IMR-90 (cell line): ENCODE results near the gene WNT2B. TPM values are rescaled to one million over a fixed set of nuclear protein-coding genes. Genes with fewer than 3 reads are reported as not detected.
A peak's percentile ranks its signal among the peaks of the same experiment; 100 is the strongest.

ENCODE experiments used
- ATAC-seq: fragments of 200-7000 bp; cut with Tn5 transposase; 2 replicates; pipeline ENCODE4 v1.9.1; 2020; ENCODE audit warnings: low read depth, mild to moderate bottlenecking, moderate library complexity
- BruUV-seq: library from RNA; stranded (reverse); fragments of 400-500 nt; replicated peaks from 2 replicates; lab custom pipeline; 2021; lab: Mats Ljungman, UMichigan
- CTCF ChIA-PET: fragments of 300-600 bp; formaldehyde crosslinking; extraction: SDS; loops from one replicate; lab custom pipeline; 2021; ENCODE audit warnings: antibody characterized with exemption; lab: Yijun Ruan, JAX
- POLR2A ChIA-PET: fragments of 300-600 bp; sonication (Branson Sonifier 250); formaldehyde crosslinking; loops from one replicate; lab custom pipeline; 2022; ENCODE audit warnings: antibody characterized with exemption; ENCODE audit not compliant: unreplicated experiment; lab: Charles Lee
- DNase-seq: peaks from one replicate; pipeline ENCODE4 v3.0.0; 2013
- H2AFZ ChIP-seq: replicated peaks from 2 replicates; pipeline ENCODE3; 2013; ENCODE audit warnings: low read length, mild to moderate bottlenecking; ENCODE audit not compliant: poor library complexity
- H2AK5ac ChIP-seq: 2 replicates; pipeline ENCODE4 v1.6.1; 2013; ENCODE audit warnings: low read depth, low read length, inconsistent platforms
- H2AK9ac ChIP-seq: replicated peaks from 2 replicates; pipeline ENCODE3; 2013; ENCODE audit warnings: mild to moderate bottlenecking, low read depth, low read length, moderate library complexity; ENCODE audit not compliant: poor library complexity
- H2BK120ac ChIP-seq: 2 replicates; pipeline ENCODE4 v1.6.1; 2013; ENCODE audit warnings: low read depth, low read length, inconsistent platforms
- H2BK15ac ChIP-seq: 3 replicates; pipeline ENCODE4 v1.6.1; 2013; ENCODE audit warnings: low read depth, low read length, inconsistent platforms
- H2BK20ac ChIP-seq: 2 replicates; pipeline ENCODE4 v1.6.1; 2013; ENCODE audit warnings: low read depth, mild to moderate bottlenecking, inconsistent platforms, low read length, moderate library complexity
- H2BK5ac ChIP-seq: 2 replicates; pipeline ENCODE4 v1.6.1; 2013; ENCODE audit warnings: mild to moderate bottlenecking, low read depth, low read length, inconsistent platforms; ENCODE audit not compliant: poor library complexity, severe bottlenecking
- H3K14ac ChIP-seq: replicated peaks from 2 replicates; pipeline ENCODE4 v1.6.1; 2013; ENCODE audit warnings: low read depth, low read length, inconsistent platforms
- H3K18ac ChIP-seq: 2 replicates; pipeline ENCODE4 v1.6.1; 2013; ENCODE audit warnings: low read depth, low read length, control low read depth
- H3K23ac ChIP-seq: 2 replicates; pipeline ENCODE4 v1.6.1; 2013; ENCODE audit warnings: low read depth, low read length, inconsistent platforms
- H3K27ac ChIP-seq: 2 replicates; pipeline ENCODE4 v1.5.1; 2013; ENCODE audit warnings: mild to moderate bottlenecking, control low read depth, low read length; ENCODE audit not compliant: insufficient read depth
- H3K27me3 ChIP-seq: 2 replicates; pipeline ENCODE4 v1.6.1; 2013; ENCODE audit warnings: low read length; ENCODE audit not compliant: control insufficient read depth, insufficient read depth
- H3K36me3 ChIP-seq: 2 replicates; pipeline ENCODE4 v1.6.1; 2013; ENCODE audit warnings: low read length, mixed read lengths; ENCODE audit not compliant: control insufficient read depth, insufficient read depth
- H3K4ac ChIP-seq: 2 replicates; pipeline ENCODE4 v1.6.1; 2013; ENCODE audit warnings: low read depth, low read length, inconsistent platforms
- H3K4me1 ChIP-seq: 2 replicates; pipeline ENCODE4 v1.6.1; 2013; ENCODE audit warnings: low read length, mixed read lengths; ENCODE audit not compliant: control insufficient read depth, insufficient read depth
- H3K4me2 ChIP-seq: 2 replicates; pipeline ENCODE4 v1.6.1; 2013; ENCODE audit warnings: low read depth, mild to moderate bottlenecking, control low read depth, low read length, moderate library complexity
- H3K4me3 ChIP-seq: 2 replicates; pipeline ENCODE4 v1.5.1; 2013; ENCODE audit warnings: low read depth, mild to moderate bottlenecking, control low read depth, low read length, moderate library complexity; ENCODE audit not compliant: insufficient read depth
- H3K56ac ChIP-seq: 2 replicates; pipeline ENCODE4 v1.6.1; 2013; ENCODE audit warnings: low read length, inconsistent platforms; ENCODE audit not compliant: insufficient read depth; ENCODE audit errors: extremely low read depth
- H3K79me1 ChIP-seq, 2 experiments: 2 replicates each; pipeline ENCODE4 v1.6.1; 2013; ENCODE audit warnings: low read length in 2 of 2, inconsistent platforms in 1 of 2, low read depth in 1 of 2
- H3K9ac ChIP-seq: 2 replicates; pipeline ENCODE4 v1.6.1; 2013; ENCODE audit warnings: low read depth, low read length, control low read depth
- H3K9me1 ChIP-seq: 2 replicates; pipeline ENCODE4 v1.6.1; 2013; ENCODE audit warnings: low read length, inconsistent platforms; ENCODE audit not compliant: insufficient read depth
- H3K9me3 ChIP-seq: 2 replicates; pipeline ENCODE4 v1.6.1; 2013; ENCODE audit warnings: low read length; ENCODE audit not compliant: control insufficient read depth, insufficient read depth
- H4K20me1 ChIP-seq: 2 replicates; pipeline ENCODE4 v1.6.1; 2013; ENCODE audit warnings: low read length, inconsistent platforms; ENCODE audit not compliant: insufficient read depth
- H4K5ac ChIP-seq: 2 replicates; pipeline ENCODE4 v1.6.1; 2013; ENCODE audit warnings: mild to moderate bottlenecking, low read depth, low read length, control low read depth
- H4K8ac ChIP-seq, 2 experiments: 2 replicates each; pipeline ENCODE4 v1.6.1; 2013; ENCODE audit warnings: low read depth in 2 of 2, low read length in 2 of 2, control low read depth in 1 of 2, inconsistent platforms in 1 of 2
- H4K91ac ChIP-seq: 2 replicates; pipeline ENCODE4 v1.6.1; 2013; ENCODE audit warnings: low read depth, low read length, inconsistent platforms; ENCODE audit not compliant: insufficient read depth
- BHLHE40 ChIP-seq: fragments of 150-350 bp; IDR thresholded peaks from 2 replicates; pipeline ENCODE4 v1.6.1; 2016; ENCODE audit warnings: mild to moderate bottlenecking, low read depth, low read length
- CEBPB ChIP-seq: IDR thresholded peaks from 2 replicates; pipeline ENCODE4 v1.6.1; 2012; ENCODE audit warnings: low read depth, low read length, improper control_type of control experiment
- CHD1 ChIP-seq: IDR thresholded peaks from 2 replicates; pipeline ENCODE4 v1.6.1; 2012; ENCODE audit warnings: low read depth, low read length, improper control_type of control experiment
- FOS ChIP-seq: fragments of 150-350 bp; IDR thresholded peaks from 2 replicates; pipeline ENCODE4 v1.6.1; 2016; ENCODE audit warnings: low read depth, low read length
- MAFK ChIP-seq: IDR thresholded peaks from 2 replicates; pipeline ENCODE4 v1.6.1; 2012; ENCODE audit warnings: low read depth, low read length, improper control_type of control experiment
- MAZ ChIP-seq: IDR thresholded peaks from 2 replicates; pipeline ENCODE4 v1.6.1; 2012; ENCODE audit warnings: low read depth, mild to moderate bottlenecking, low read length, improper control_type of control experiment, moderate library complexity, borderline replicate concordance
- MXI1 ChIP-seq: IDR thresholded peaks from 2 replicates; pipeline ENCODE4 v1.6.1; 2012; ENCODE audit warnings: low read depth, mild to moderate bottlenecking, low read length, moderate library complexity, borderline replicate concordance
- NFE2L2 ChIP-seq: fragments of 150-350 bp; IDR thresholded peaks from 2 replicates; pipeline ENCODE4 v1.6.1; 2016; ENCODE audit warnings: low read depth, mild to moderate bottlenecking, low read length
- POLR2A ChIP-seq: IDR thresholded peaks from 2 replicates; pipeline ENCODE4 v1.6.1; 2012; ENCODE audit warnings: mild to moderate bottlenecking, low read depth, low read length
- RAD21 ChIP-seq: IDR thresholded peaks from 2 replicates; pipeline ENCODE4 v1.6.1; 2012; ENCODE audit warnings: low read length, improper control_type of control experiment
- RCOR1 ChIP-seq: IDR thresholded peaks from 2 replicates; pipeline ENCODE4 v1.6.1; 2012; ENCODE audit warnings: mild to moderate bottlenecking, low read length, improper control_type of control experiment; ENCODE audit not compliant: insufficient replicate concordance
- RFX5 ChIP-seq: IDR thresholded peaks from 2 replicates; pipeline ENCODE4 v1.8.0; 2012; ENCODE audit warnings: low read depth, mild to moderate bottlenecking, low read length, moderate library complexity
- SMC3 ChIP-seq: fragments of 150-350 bp; IDR thresholded peaks from 2 replicates; pipeline ENCODE4 v1.6.1; 2016; ENCODE audit warnings: low read depth, mild to moderate bottlenecking, antibody characterized with exemption, low read length, moderate library complexity
- USF2 ChIP-seq: fragments of 150-350 bp; IDR thresholded peaks from 2 replicates; pipeline ENCODE4 v1.6.1; 2017; ENCODE audit warnings: mild to moderate bottlenecking, antibody characterized with exemption, low read length, low read depth
- WGBS, 2 experiments: methylation state at CpG; one replicate each; pipeline versions ENCODE4 v1.1.5 to v1.1.7; 2013; ENCODE audit warnings: missing lambda C conversion rate in 2 of 2; ENCODE audit not compliant: insufficient read length in 1 of 2; ENCODE audit errors: extremely low coverage in 2 of 2; 5-methylcytosine and 5-hydroxymethylcytosine counted together
- dilution Hi-C: fragments of 300-500 bp; cut with HindIII; formaldehyde crosslinking; loops from one replicate; pipeline ENCODE4 v1.14.3; 2018; ENCODE audit warnings: low sequenced_read_pairs; ENCODE audit not compliant: unreplicated experiment
- in situ Hi-C: fragments of 300-500 bp; cut with MboI; formaldehyde crosslinking; loops from 3 replicates; pipeline ENCODE4 v1.14.3; 2019; ENCODE audit warnings: low sequenced_read_pairs, inconsistent platforms, mixed read lengths
- intact Hi-C: fragments of 100-400 bp; cut with micrococcal nuclease; formaldehyde crosslinking; loops from 2 replicates; pipeline ENCODE4 v1.10.0; 2022
- polyA plus RNA-seq, 3 experiments: library from polyadenylated mRNA; depleted of rRNA; stranded (reverse); fragments of >200 nt; gene quantifications; 2 replicates each; pipeline ENCODE4 v1.2.3, GENCODE V29; 2012; ENCODE audit warnings: low replicate concordance in 1 of 3
- total RNA-seq: library from RNA; depleted of rRNA; stranded (reverse); fragments of >200 nt; gene quantifications from 2 replicates; pipeline ENCODE4 v1.2.3, GENCODE V29; 2012
- TF ChIP-seq, protein P1 (sequence below): fragments of 150-350 bp; IDR thresholded peaks from 2 replicates; pipeline ENCODE4 v1.6.1; 2016; ENCODE audit warnings: low read depth, mild to moderate bottlenecking, low read length, moderate library complexity, borderline replicate concordance
- TF ChIP-seq, protein P2 (sequence below): conservative IDR thresholded peaks from 2 replicates; pipeline ENCODE4 v1.5.1; 2012; ENCODE audit warnings: mild to moderate bottlenecking, low read depth, low read length, improper control_type of control experiment

Gene WNT2B
- total and polyA plus RNA-seq, 2 of the 4 experiments (the other 2 are of a cell fraction) = 0.50 to 0.54 TPM

DNA sequence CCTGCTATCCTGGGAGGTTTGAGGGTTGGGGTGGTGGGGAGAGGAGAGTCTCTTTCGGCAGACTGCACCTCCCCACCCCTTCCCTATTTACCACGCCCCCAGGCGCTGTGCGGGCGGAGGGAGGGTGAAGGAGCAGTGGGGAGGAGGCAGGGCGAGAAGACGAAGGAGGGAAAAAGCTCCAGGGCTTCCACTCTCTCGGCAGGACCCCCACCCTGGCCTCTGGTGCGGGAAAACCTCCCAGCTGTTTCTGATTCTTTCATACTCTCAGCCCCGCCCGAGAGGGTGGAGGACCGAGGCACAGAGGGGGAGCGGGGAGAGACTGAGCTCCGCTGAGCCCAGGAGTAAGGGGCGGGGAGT is 866 bp upstream of the WNT2B start:
- H2AFZ ChIP-seq = peak overlapping the region; percentile 86
- DNase-seq (no peak), ATAC-seq (no peak; the same call in 1 of the 2 replicates)
- no peaks in the 10 kb centered on the region for H3K79me1 ChIP-seq
- H3K4me3 ChIP-seq = peak overlapping the region; percentile 24
- WGBS, 2 experiments = 0% methylated on average over 3 of the region's 15 CpGs; no CpG with 5 or more reads in 1 of the 2 experiments
- no peak overlapping the region for H2BK120ac ChIP-seq
- ChIA-PET CTCF (no interaction called here), POLR2A (no interaction called here)
- H4K8ac ChIP-seq = no peak overlapping the region
- 0 out of 2 replicates have a peak overlapping the region, but pooled peaks have one; percentile 47 for H3K23ac ChIP-seq
- H2AK5ac ChIP-seq = no peak overlapping the region
- H3K18ac ChIP-seq = no peak overlapping the region; the same call in 1 of the 2 replicates
- H4K5ac ChIP-seq = no peak overlapping the region
- H2BK15ac ChIP-seq = no peak overlapping the region
- intact Hi-C loops (no loop called here), dilution Hi-C loops (no loop called here), in situ Hi-C loops (loop anchor here (10.0 kb wide), 1 partner anchor 197 kb away; the partner anchor contains the start of gene RHOC)
- BruUV-seq = no TSS peak
- H4K91ac ChIP-seq = no peak overlapping the region
- peaks cover 53% of the 10 kb centered on the region for H3K27me3 ChIP-seq
- no peaks in the 10 kb centered on the region for H3K36me3 ChIP-seq
- no peak overlapping the region for H3K56ac ChIP-seq
- TF ChIP-seq, protein P1, sequence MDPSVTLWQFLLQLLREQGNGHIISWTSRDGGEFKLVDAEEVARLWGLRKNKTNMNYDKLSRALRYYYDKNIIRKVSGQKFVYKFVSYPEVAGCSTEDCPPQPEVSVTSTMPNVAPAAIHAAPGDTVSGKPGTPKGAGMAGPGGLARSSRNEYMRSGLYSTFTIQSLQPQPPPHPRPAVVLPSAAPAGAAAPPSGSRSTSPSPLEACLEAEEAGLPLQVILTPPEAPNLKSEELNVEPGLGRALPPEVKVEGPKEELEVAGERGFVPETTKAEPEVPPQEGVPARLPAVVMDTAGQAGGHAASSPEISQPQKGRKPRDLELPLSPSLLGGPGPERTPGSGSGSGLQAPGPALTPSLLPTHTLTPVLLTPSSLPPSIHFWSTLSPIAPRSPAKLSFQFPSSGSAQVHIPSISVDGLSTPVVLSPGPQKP = no peak
- no peak for TF ChIP-seq MAZ
- no peak for TF ChIP-seq NFE2L2
- no peak for TF ChIP-seq CHD1
- no peak for TF ChIP-seq RAD21
- TF ChIP-seq, protein P2, sequence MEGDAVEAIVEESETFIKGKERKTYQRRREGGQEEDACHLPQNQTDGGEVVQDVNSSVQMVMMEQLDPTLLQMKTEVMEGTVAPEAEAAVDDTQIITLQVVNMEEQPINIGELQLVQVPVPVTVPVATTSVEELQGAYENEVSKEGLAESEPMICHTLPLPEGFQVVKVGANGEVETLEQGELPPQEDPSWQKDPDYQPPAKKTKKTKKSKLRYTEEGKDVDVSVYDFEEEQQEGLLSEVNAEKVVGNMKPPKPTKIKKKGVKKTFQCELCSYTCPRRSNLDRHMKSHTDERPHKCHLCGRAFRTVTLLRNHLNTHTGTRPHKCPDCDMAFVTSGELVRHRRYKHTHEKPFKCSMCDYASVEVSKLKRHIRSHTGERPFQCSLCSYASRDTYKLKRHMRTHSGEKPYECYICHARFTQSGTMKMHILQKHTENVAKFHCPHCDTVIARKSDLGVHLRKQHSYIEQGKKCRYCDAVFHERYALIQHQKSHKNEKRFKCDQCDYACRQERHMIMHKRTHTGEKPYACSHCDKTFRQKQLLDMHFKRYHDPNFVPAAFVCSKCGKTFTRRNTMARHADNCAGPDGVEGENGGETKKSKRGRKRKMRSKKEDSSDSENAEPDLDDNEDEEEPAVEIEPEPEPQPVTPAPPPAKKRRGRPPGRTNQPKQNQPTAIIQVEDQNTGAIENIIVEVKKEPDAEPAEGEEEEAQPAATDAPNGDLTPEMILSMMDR = no peak
- no peak for TF ChIP-seq POLR2A
- TF ChIP-seq USF2 = no peak
- no peak for TF ChIP-seq FOS
- no peak for TF ChIP-seq SMC3
- no peak for TF ChIP-seq MXI1
- no peak for TF ChIP-seq RFX5
- TF ChIP-seq CEBPB = no peak
- TF ChIP-seq RCOR1 = no peak
- no peak for TF ChIP-seq BHLHE40
- no peak for TF ChIP-seq MAFK
- H2BK20ac ChIP-seq = no peak overlapping the region
- peaks cover 7% of the 10 kb centered on the region; the same call in 1 of the 2 replicates for H3K9me1 ChIP-seq
- peaks cover 4% of the 10 kb centered on the region; the same call in 1 of the 2 replicates for H3K9me3 ChIP-seq
- H3K4me1 ChIP-seq = peaks cover 9% of the 10 kb centered on the region; the same call in 1 of the 2 replicates
- H3K4ac ChIP-seq = no peak overlapping the region
- H3K27ac ChIP-seq = no peak overlapping the region
- no peak overlapping the region for H2BK5ac ChIP-seq
- no peaks in the 10 kb centered on the region for H4K20me1 ChIP-seq
- H3K9ac ChIP-seq = no peak overlapping the region
- no peak overlapping the region for H2AK9ac ChIP-seq
- peak overlapping the region; percentile 69 for H3K4me2 ChIP-seq
- H3K14ac ChIP-seq = no peak overlapping the region
